NOMO-1 (cell line): ENCODE results near the gene FAAP20.
A peak's percentile ranks its signal among the peaks of the same experiment; 100 is the strongest.

Experiments used
- DNase-seq, 2 experiments: peaks; one replicate each; lab custom pipeline; 2025; ENCODE audit not compliant: unreplicated experiment in 2 of 2; lab: John Stamatoyannopoulos, UW

FAAP20 gene

GRCh38 chr1:2230781-2231531, 36.4 kb upstream of the FAAP20 start:
- DNase-seq: no peak

- DNase-seq: no peak
These were observed 35.5 kb upstream of the FAAP20 start for GRCh38 chr1:2229911-2230731.

GRCh38 chr1:2229037-2229864, 34.7 kb upstream of the FAAP20 start:
- peak; percentile 52 to 59 for DNase-seq

GRCh38 chr1:2228694-2229036, 34.1 kb upstream of the FAAP20 start:
- no peak for DNase-seq

DNA sequence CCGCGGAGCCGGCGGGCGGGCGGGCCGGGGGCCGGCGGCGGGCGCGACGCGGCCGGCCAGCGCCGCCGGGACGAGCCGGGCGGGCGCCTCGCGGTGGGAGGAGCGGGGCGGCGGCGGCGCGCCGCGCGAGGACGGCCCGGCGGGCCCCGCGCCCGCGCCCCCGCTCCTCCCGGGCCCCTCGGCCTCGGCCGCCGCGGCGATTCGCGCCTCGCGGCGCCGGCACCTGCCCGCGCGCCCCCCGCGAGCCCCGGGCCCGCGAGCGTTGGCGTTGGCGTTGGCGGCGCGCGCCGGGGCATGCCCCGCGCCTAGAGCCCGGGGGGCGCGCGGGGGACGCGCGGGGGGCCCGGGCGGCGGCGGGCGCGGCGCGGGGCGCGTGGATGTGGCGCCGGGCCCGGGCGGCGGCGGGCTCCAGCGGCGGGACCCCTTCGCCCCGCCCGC, 33.6 kb upstream of the FAAP20 start, which contains the start of gene SKI:
TSS of gene SKI (plus strand) at position 163 of the 438 bp plus-strand sequence. CDS start 448 bp downstream, outside the sequence.
- DNase-seq: no peak

DNA sequence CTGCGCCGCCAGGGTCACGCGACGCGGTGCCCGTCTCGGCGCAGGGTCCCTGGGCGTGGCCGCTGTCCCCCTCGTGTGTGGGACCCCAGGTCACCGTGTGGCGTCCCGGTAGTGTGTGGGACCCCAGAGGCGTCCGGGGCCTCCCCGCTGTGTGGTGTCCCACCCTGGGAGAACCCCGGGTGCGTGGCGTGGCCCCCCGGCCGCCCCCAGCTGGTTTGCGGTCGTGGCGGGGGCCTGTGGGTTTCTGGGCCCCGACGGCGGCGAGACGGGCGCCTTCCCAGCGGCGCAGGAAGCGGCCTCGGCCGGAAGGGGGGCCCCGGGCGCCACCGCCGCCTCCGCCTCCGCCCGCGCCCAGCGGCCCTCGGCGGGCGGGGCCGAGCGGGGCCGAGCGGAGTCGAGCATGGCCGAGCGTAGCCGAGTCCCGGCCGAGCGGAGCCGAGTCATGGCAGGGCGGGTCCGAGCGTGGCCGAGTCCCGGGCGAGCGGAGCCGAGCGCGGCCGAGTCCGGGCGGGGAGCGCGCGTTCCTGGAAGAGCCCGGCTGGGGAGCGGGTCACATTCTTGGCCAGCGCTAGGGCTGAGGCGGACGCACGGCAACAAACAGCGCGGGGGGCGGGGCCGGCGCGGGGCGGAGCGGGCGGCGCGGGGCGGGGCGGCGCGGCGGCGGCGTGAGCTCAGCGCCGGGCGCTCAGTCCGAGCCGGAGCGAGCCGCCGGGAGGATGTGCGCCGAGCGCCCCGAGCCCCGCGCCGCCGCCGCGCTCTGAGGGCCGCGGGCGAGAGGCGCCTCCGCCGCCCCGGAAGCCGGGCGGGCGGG, 33.0 kb upstream of the FAAP20 start:
- peak; percentile 92 to 97 for DNase-seq

DNA sequence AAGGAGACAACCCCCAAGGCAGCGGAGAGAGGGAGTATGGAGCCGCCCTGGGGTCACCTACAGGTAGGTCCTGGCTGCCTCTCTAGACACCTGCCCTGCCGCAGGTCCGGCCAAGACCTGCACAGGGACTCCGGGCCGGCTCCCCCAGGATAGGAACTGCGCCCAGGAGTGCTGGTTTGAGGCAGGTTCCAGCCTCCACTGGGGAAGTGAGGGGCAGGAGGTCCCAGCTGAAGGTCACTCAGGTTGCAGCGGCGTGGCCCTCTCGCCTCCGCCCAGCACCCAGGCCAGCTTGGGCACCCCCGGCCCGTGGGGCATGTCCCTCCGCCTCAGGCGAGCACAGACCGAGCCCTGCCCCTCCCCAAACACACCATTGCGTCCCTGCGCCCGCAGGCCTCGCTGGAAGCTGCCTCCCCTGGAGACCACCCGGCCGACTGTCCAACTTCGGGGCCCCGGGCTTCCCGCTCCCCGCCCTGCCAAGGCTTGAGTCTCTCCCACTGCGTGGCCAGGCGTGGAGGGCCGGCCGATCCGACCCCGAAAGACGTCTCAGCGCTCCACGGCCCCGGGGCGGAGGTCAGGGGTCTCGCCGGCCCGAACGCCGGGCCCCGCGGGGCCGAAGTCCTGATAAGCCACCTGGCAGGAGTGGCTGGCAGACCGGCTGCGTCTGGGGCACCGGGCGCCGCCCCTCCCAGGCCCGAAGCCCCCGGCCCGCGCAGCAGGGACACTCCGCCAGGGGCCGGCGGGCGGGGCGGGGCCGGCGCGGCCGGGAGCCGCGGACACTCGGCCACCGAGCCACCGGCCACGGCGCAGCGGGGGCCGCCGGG, 32.2 kb upstream of the FAAP20 start:
- no peak for DNase-seq

GRCh38 chr1:2224631-2225428, 30.3 kb upstream of the FAAP20 start:
- no peak for DNase-seq

DNA sequence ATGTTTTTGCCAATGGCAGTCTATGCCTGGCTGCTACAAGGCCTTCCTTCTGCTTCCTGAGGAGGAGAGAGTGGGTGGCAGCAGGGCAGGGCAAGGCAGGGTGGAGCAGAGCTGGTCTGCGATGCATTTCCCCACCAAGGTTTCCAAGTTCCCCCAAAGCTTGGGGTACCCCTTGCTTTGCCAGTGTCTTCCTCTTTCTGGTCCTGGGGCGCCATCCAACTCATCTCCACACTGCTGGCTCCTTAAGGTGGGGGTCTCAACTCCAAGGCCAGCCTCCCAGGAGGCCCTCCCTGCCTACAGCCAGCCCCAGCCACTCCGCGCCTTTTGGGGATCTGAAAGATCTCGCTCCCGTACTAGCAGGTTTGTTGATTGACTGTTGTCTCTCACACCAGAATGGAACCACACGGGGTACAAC, 29.6 kb upstream of the FAAP20 start:
- no peak for DNase-seq

DNA sequence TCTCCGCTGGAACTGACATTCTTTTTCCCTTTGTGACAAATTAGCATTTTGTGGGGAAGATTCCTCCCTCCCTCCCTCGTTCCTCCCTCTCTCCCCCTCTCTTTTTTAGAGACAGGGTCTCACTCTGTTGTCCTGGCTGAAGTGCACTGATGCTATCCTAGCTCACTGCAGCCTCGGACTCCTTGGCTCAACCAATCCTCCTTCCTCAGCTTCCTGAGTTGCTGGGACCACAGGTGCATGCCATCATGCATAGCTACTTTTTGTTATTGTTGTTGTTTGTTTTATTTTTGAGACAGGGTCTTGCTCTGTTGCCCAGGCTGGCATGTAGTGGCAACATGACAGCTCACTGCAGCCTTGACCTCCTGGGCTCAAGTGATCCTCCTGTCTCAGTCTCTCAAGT, 26.7 kb upstream of the FAAP20 start:
- no peak for DNase-seq

GRCh38 chr1:2216767-2217058, 22.1 kb upstream of the FAAP20 start:
- DNase-seq: no peak

DNA sequence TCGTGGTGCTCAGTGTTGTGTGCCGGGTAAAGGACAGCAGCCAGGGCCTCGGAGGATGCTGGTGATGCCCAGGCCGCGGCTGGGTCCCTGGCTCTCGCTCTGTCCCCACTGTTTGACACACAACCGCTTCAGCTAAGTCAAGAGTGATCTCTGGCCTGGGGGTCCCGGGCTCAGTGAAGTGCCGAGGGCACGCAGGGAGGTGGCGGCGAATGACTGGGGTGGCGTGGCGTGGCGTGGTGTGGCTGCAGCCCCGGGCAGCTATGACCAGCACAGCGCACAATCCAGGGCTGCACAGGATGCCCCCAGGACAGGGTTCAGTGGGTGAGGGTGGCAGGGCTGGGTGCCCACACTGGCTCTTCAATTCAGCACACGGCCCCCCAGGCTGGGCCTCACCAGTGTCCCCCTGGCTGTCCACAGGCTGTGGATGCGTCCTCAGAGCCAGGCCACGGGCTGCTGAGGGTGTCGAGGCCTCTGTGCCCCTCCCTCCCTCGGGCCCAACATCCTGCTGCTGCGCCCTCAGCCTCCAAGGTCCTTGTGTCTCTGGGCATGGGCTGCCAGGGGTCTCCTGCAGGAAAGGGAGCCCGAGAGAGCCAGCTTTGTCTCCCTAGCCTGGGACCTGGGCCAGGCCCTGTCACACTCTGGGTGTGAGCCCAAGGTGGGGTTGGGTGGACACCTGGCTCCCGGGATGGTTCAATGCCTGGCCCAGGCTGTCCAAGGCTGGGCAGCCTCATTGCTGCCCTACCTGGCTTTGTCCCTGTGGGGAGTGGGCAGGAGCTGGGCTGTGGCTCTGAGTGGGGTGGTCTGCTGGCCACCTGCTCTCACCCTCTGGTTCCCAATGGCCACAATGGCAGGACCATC, 21.6 kb upstream of the FAAP20 start:
- DNase-seq: no peak

GRCh38 chr1:2215329-2215728, 20.8 kb upstream of the FAAP20 start:
- DNase-seq: no peak

GRCh38 chr1:2214541-2215241, 20.1 kb upstream of the FAAP20 start:
- DNase-seq: no peak

- no peak for DNase-seq
These were observed 19.3 kb upstream of the FAAP20 start for GRCh38 chr1:2213576-2214505.
